ENCODE measurements around the gene WDR38. TPM values are rescaled to one million over a fixed set of nuclear protein-coding genes. Genes with fewer than 3 reads are reported as not detected.

Gene WDR38
- not detected in 2 replicates for total RNA-seq

GRCh38 chr9:124852829-124853531, at the start of gene WDR38:
Gene WDR38 (plus strand): TSS chr9:124853460. CDS start chr9:124853532, 72 bp downstream.

GRCh38 chr9:124861342-124862229, 8.3 kb downstream of the WDR38 start, which contains the start of the genes ARPC5L and RPL35:
Gene ARPC5L (plus strand): TSS chr9:124862130. CDS start chr9:124869291, 7,161 bp downstream.
Gene RPL35 (minus strand): TSS chr9:124861957. CDS start chr9:124861912, 45 bp downstream.

Other genes with a start within 250 kb of the WDR38 start
- 0.44 and 0.66 TPM in 2 replicates for gene NR6A1, start 82.1 kb upstream of the WDR38 start, total RNA-seq
- gene OLFML2A, start 76.3 kb upstream of the WDR38 start, total RNA-seq, result 3.6 and 28.8 TPM in 2 replicates
- gene RPL35, start 8.5 kb downstream of the WDR38 start, total RNA-seq, result 1,467 and 2,792 TPM in 2 replicates
- gene ARPC5L, start 8.7 kb downstream of the WDR38 start, total RNA-seq, result 9.1 and 14.4 TPM in 2 replicates
- 12.7 and 16.6 TPM in 2 replicates for gene GOLGA1, start 87.6 kb downstream of the WDR38 start, total RNA-seq